ENCODE data around the gene LRRC56.

GRCh38 chr11:538431-539051 is 1.2 kb downstream of the LRRC56 start:
- no peak for TF ChIP-seq CTCF (IDR thresholded peaks at IDR 0.05)
- no peak for TF ChIP-seq POLR2A (IDR thresholded peaks at IDR 0.05)
